Mesendoderm (in vitro differentiated cells): ENCODE measurements around the gene RPL10A.
A peak's percentile ranks its signal among the peaks of the same experiment; 100 is the strongest.

ENCODE experiments used
- DNase-seq: peaks from one replicate; pipeline ENCODE4 v3.0.0; 2013
- H2AK5ac ChIP-seq: 2 replicates; pipeline ENCODE4 v1.6.1; 2013; ENCODE audit warnings: low read length, inconsistent platforms
- H2BK120ac ChIP-seq: 2 replicates; pipeline ENCODE4 v1.6.1; 2013; ENCODE audit warnings: low read depth, mild to moderate bottlenecking, low read length, moderate library complexity, mixed read lengths
- H2BK15ac ChIP-seq: replicated peaks from 2 replicates; pipeline ENCODE4 v1.6.1; 2013; ENCODE audit warnings: low read depth, mild to moderate bottlenecking, moderate library complexity
- H2BK5ac ChIP-seq: 2 replicates; pipeline ENCODE4 v1.6.1; 2013; ENCODE audit warnings: low read length, inconsistent platforms
- H3K18ac ChIP-seq: 2 replicates; pipeline ENCODE4 v1.6.1; 2013; ENCODE audit warnings: mild to moderate bottlenecking, low read length, mixed read lengths
- H3K23ac ChIP-seq: one replicate; pipeline ENCODE4 v1.6.1; 2013; ENCODE audit warnings: low read length
- H3K27ac ChIP-seq: 2 replicates; pipeline ENCODE4 v1.5.1; 2013; ENCODE audit warnings: low read depth, mild to moderate bottlenecking, inconsistent platforms, low read length, moderate library complexity
- H3K27me3 ChIP-seq: 2 replicates; pipeline ENCODE4 v1.6.1; 2013; ENCODE audit warnings: low read length, control low read depth, mild to moderate bottlenecking, inconsistent platforms; ENCODE audit not compliant: insufficient read depth, poor library complexity
- H3K36me3 ChIP-seq: 2 replicates; pipeline ENCODE4 v1.6.1; 2013; ENCODE audit warnings: low read length, inconsistent platforms; ENCODE audit not compliant: control insufficient read depth, insufficient read depth
- H3K4ac ChIP-seq: one replicate; pipeline ENCODE4 v1.6.1; 2013; ENCODE audit warnings: low read depth, mild to moderate bottlenecking, low read length, moderate library complexity
- H3K4me1 ChIP-seq: 2 replicates; pipeline ENCODE4 v1.6.1; 2013; ENCODE audit warnings: low read depth, low read length, inconsistent platforms; ENCODE audit not compliant: control insufficient read depth
- H3K4me2 ChIP-seq: 2 replicates; pipeline ENCODE4 v1.6.1; 2013; ENCODE audit warnings: low read length
- H3K4me3 ChIP-seq: 2 replicates; pipeline ENCODE4 v1.5.1; 2013; ENCODE audit warnings: mild to moderate bottlenecking, low read length
- H3K56ac ChIP-seq: one replicate; pipeline ENCODE4 v1.6.1; 2013; ENCODE audit warnings: low read length
- H3K79me1 ChIP-seq: 2 replicates; pipeline ENCODE4 v1.6.1; 2013; ENCODE audit warnings: low read length, inconsistent platforms
- H3K79me2 ChIP-seq: 2 replicates; pipeline ENCODE4 v1.6.1; 2013; ENCODE audit warnings: mild to moderate bottlenecking, low read length; ENCODE audit not compliant: control insufficient read depth, insufficient read depth
- H3K9ac ChIP-seq: 2 replicates; pipeline ENCODE4 v1.6.1; 2013; ENCODE audit warnings: low read length, inconsistent platforms
- H4K5ac ChIP-seq: one replicate; pipeline ENCODE4 v1.6.1; 2013; ENCODE audit warnings: low read length
- H4K8ac ChIP-seq: one replicate; pipeline ENCODE4 v1.6.1; 2013; ENCODE audit warnings: low read depth, mild to moderate bottlenecking, control low read depth, low read length, moderate library complexity
- WGBS: extraction: QIAGEN DNeasy Blood & Tissue Kit; methylation state at CpG from one replicate; pipeline ENCODE4 v1.1.7; 2013; ENCODE audit warnings: low lambda C conversion rate, missing lambda C conversion rate; ENCODE audit not compliant: insufficient coverage; ENCODE audit errors: extremely low coverage; 5-methylcytosine and 5-hydroxymethylcytosine counted together

The RPL10A gene

DNA sequence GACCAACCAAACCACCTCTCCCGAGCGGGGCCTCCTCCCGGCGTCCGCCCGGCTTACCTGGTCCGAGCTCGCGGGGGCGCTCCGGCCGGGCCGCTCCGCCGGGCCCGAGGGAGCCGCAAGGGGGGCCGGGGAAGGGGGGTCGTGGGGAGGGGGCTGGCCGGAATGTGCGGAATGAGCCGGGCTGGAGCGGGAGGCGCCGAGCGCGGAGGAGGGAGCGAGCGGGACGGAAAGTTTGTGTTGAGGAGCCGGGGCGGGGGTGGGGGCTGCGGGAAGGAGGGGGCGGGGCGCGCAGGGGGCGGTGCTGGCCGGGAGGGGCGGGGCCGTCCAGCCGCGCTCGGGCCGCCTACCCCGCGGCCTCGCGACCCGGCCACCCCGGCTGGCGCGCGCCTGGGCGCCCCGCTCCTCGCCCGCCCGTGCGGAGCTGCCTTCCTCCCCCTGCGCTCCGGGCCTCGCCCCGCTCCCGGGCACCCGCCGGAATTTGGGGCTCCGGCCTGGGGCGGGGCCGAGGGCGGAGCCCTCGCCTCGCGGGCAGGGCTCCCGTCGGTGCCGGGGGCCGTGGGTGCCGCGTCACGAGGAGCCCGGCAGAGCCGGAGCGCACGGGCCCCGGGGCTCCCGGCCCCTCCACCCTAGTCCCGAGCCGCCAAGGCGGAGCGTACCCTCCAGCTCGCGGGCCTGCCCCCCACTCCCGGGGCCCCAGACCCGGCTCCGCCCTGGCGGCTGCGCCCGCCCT, 28.8 kb downstream of the RPL10A start, which contains the start of gene TEAD3:
Gene TEAD3 (minus strand): TSS at position 239 of the 730 bp plus-strand sequence.
- Histone ChIP-seq H3K36me3 (no peaks in the 10 kb centered on the region), H2AK5ac (no peak within 1 kb of the TSS), H4K8ac (peak within 1 kb of the TSS; percentile 69), H3K4me1 (peaks cover 27% of the 10 kb centered on the region), H3K23ac (peak within 1 kb of the TSS; percentile 51), H3K27ac (peak within 1 kb of the TSS; percentile 93), H3K9ac (peak within 1 kb of the TSS; percentile 93), H3K79me2 (peaks cover 36% of the 10 kb centered on the region), H3K27me3 (no peaks in the 10 kb centered on the region), H3K56ac (peak within 1 kb of the TSS; percentile 99), H4K5ac (no peak within 1 kb of the TSS), H2BK5ac (peak within 1 kb of the TSS; percentile 81), H2BK120ac (peak within 1 kb of the TSS; percentile 65), H3K4me2 (peak within 1 kb of the TSS; percentile 76), H3K4ac (peak within 1 kb of the TSS; percentile 98), H3K18ac (peak within 1 kb of the TSS; percentile 99), H3K4me3 (peak within 1 kb of the TSS; percentile 66), H3K79me1 (peaks cover 15% of the 10 kb centered on the region), H2BK15ac (peak within 1 kb of the TSS; percentile 37)
- no CpG with 5 or more reads among the region's 98 CpGs for WGBS
- peak; percentile 92 for DNase-seq

DNA sequence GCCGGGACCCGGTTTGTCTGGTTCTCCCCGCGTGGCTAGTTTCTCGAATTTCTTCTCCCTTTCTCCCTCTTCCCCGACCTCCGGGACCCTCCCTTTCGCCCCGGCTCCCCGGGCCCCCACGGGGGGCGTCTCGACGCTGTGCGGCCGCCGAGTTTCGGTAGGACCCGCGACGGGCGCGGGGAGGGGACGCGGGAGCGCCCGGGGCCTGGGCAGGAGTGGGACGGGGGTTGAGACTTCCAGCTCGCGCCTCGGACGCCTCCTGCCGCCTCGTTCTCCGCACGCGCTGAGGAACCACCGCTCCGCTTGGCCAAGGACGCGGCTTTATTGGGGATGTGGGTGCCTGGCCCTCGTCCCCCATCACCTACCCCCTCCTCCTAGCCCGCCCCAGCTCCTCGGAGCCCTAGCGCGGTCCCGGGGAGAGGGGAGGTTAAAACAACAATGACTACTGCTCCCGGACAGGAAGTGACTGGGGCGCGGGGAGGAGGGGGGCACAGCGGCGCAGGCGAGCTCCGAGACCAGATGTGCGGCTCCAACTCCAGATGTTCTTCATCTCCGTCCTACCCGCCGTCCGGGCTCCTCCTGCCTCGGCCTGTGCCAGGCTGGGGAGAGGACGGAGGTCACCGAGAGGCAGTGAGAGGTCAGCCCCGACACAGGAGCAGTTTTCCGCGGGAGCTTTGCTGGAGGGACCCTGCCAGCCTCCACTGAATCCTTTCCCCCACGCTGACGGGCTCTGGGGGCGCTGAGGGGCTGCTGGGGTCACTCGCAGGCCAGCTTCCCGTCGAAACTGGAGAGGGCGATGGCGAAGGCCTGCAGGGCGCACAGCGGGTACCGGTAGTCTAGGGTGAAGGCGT, 29.6 kb downstream of the RPL10A start:
- no peak overlapping the region for H2BK15ac ChIP-seq
- peak overlapping the region; percentile 93 for H3K27ac ChIP-seq
- H3K36me3 ChIP-seq, result no peaks in the 10 kb centered on the region
- H2AK5ac ChIP-seq, result peak overlapping the region; percentile 57
- peak overlapping the region; percentile 83 for H3K23ac ChIP-seq
- DNase-seq, result peak; percentile 84
- WGBS, result no CpG with 5 or more reads among the region's 77 CpGs
- peaks cover 32% of the 10 kb centered on the region for H3K79me2 ChIP-seq
- H4K8ac ChIP-seq, result peak overlapping the region; percentile 69
- H2BK5ac ChIP-seq, result peak overlapping the region; percentile 81
- peaks cover 19% of the 10 kb centered on the region for H3K4me1 ChIP-seq
- peak overlapping the region; percentile 76 for H3K4me2 ChIP-seq
- peak overlapping the region; percentile 64 for H3K4me3 ChIP-seq
- H3K4ac ChIP-seq, result peak overlapping the region; percentile 98
- H2BK120ac ChIP-seq, result peak overlapping the region; percentile 65
- peaks cover 13% of the 10 kb centered on the region for H3K79me1 ChIP-seq
- peak overlapping the region; percentile 93 for H3K9ac ChIP-seq
- no peaks in the 10 kb centered on the region for H3K27me3 ChIP-seq
- H3K18ac ChIP-seq, result peak overlapping the region; percentile 99
- no peak overlapping the region for H4K5ac ChIP-seq
- peak overlapping the region; percentile 99 for H3K56ac ChIP-seq

DNA sequence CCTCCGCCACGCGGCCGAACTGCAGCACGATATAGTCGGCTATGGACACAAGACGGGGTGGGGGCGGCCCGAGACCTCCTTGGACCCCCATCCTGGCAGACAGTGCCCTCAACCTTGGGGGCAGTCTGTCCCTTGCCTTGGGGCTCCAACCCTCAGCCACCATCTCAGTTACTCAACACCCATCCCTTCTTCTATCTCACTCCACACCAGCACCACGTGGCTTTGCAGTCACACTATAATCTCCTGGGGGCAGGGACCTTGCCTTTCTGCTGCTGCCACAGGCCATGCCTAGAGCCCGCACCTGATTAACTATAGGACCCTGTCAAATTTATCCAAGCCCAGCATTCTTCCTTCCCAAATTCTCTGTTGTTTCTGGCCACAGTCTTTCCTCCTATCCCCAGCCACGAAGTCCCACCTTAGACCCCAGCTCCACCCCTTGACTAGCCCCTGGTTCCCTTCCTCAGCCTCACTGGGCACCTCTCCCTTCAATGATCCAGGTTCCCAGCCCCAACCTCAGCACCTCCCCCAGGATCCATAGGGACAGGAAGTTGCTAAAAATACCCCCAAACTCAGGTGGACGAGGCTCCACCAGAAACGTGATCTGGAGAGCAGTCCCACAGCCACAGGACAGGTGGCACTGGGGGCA, 30.3 kb downstream of the RPL10A start:
- Histone ChIP-seq H3K36me3 (no peaks in the 10 kb centered on the region), H3K56ac (peak overlapping the region; percentile 99), H2BK15ac (no peak overlapping the region), H3K4me2 (peak overlapping the region; percentile 76), H3K27me3 (no peaks in the 10 kb centered on the region), H3K23ac (peak overlapping the region; percentile 83), H3K27ac (peak overlapping the region; percentile 25), H3K18ac (peak overlapping the region; percentile 99), H3K4me1 (peaks cover 17% of the 10 kb centered on the region), H4K8ac (no peak overlapping the region), H2AK5ac (peak overlapping the region; percentile 57), H2BK5ac (peak overlapping the region; percentile 81), H2BK120ac (peak overlapping the region; percentile 0), H4K5ac (no peak overlapping the region), H3K4ac (peak overlapping the region; percentile 82), H3K79me2 (peaks cover 27% of the 10 kb centered on the region), H3K79me1 (peaks cover 12% of the 10 kb centered on the region), H3K4me3 (peak overlapping the region; percentile 64), H3K9ac (peak overlapping the region; percentile 93)
- WGBS, result no CpG with 5 or more reads among the region's 14 CpGs
- peak; percentile 63 for DNase-seq

DNA sequence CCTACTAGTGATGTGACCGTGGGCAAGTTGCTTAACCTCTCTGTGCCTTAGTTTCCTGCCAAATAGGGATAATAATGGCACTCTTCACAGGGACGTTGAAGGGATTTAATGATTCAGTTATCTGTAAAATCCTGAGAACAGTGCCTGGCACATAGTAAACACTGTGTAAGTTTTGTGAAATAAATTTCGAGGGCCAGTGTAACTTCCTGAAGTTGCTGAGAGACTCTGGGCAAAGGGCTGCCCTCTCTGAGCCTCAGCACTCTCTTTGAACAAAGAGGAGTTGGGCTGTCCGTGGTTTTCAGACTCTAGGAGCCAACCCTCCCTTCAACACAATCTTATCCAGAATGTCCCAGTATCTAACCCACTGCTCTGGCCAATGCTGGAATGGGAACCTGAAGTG, 31.2 kb downstream of the RPL10A start:
- peaks cover 9% of the 10 kb centered on the region for H3K4me1 ChIP-seq
- H2BK5ac ChIP-seq, result no peak overlapping the region

DNA sequence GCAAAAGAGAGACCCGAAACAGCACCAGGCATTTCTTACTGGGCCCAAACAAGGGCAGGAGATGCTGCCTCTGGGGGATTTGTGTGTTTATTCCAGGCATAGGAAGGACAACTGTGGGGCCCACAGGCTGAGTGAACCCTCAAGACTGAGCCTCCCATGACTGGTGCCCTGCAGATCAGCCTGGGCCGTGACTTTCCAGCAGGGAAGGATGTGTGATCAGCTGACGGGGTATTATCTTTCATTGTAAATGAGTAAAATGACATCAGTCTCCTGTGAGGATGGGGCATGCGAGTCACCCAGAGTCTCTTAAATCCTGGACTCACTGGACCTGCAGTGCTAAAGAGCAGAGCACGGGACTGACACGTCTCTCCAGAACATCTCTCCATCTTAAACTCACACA, 32.6 kb downstream of the RPL10A start:
- Histone ChIP-seq H3K56ac (no peak overlapping the region), H3K4ac (no peak overlapping the region), H3K9ac (peak overlapping the region; percentile 8), H3K18ac (no peak overlapping the region), H3K79me2 (peaks cover 5% of the 10 kb centered on the region), H2AK5ac (no peak overlapping the region), H3K4me3 (no peak overlapping the region), H3K4me2 (no peak overlapping the region), H2BK15ac (no peak overlapping the region), H3K36me3 (no peaks in the 10 kb centered on the region), H3K23ac (no peak overlapping the region), H2BK5ac (no peak overlapping the region), H3K79me1 (peaks cover 3% of the 10 kb centered on the region), H3K27me3 (no peaks in the 10 kb centered on the region), H4K5ac (no peak overlapping the region), H4K8ac (no peak overlapping the region), H2BK120ac (no peak overlapping the region), H3K27ac (no peak overlapping the region), H3K4me1 (peaks cover 9% of the 10 kb centered on the region)
- no CpG with 5 or more reads among the region's 6 CpGs for WGBS
- peak; percentile 80 for DNase-seq

More for the DNA sequence above, 31.2 kb downstream of the RPL10A start:
- H3K79me2 ChIP-seq, result peaks cover 19% of the 10 kb centered on the region
- H3K23ac ChIP-seq, result peak overlapping the region; percentile 0
- H3K27me3 ChIP-seq, result no peaks in the 10 kb centered on the region
- H4K5ac ChIP-seq, result no peak overlapping the region
- no peak overlapping the region for H3K18ac ChIP-seq
- no peak overlapping the region for H3K4ac ChIP-seq
- no peak overlapping the region for H3K56ac ChIP-seq
- H3K4me2 ChIP-seq, result no peak overlapping the region
- no peak overlapping the region for H3K27ac ChIP-seq
- no peak overlapping the region for H4K8ac ChIP-seq
- H3K79me1 ChIP-seq, result peaks cover 8% of the 10 kb centered on the region
- H3K9ac ChIP-seq, result no peak overlapping the region
- no peaks in the 10 kb centered on the region for H3K36me3 ChIP-seq
- no peak overlapping the region for H3K4me3 ChIP-seq
- no peak for DNase-seq
- no CpG with 5 or more reads among the region's 4 CpGs for WGBS
- H2AK5ac ChIP-seq, result no peak overlapping the region
- no peak overlapping the region for H2BK15ac ChIP-seq
- no peak overlapping the region for H2BK120ac ChIP-seq
